HG02973 (cell line): ENCODE data around the gene TAS1R1.

Experiments
- ATAC-seq: cut with Tn5 transposase; IDR thresholded peaks from one replicate; pipeline ENCODE4 v1.9.1; 2021; ENCODE audit warnings: moderate library complexity; ENCODE audit not compliant: unreplicated experiment

Gene TAS1R1

DNA sequence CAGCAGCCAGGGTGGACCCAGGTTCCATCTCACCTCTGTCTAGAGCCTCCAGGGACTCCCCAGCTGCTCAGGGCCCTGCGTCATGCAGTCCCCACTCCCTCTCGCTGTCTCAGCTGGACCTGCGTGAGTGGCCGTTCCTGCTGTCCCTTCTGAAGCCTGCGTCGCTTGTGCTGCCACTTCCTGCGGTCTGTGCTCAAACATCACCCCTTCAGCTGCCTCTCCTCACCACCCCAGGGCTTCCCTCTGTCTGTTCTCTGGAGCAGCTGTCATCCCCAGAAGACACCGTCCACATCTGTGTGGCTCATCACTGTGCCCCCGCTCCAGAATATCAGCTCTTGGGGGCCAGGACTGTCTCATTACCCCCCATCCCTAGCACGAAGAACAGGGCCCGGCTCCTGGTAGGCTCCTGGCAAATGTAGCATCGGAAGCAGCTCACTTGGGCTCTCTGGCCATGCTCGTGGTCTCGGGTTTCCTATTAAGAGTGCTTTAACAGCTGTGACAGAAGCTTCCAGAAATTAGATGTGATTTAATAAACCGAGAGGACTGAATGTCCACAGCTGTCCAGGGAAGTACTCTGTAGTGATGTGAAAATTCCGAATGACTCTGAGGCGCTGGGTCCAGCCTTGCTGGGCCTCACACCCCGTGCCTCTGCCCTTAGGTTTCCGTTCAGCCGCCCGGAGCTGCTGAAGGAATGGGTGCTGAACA, 72.9 kb downstream of the TAS1R1 start:
- ATAC-seq, result no peak

- ATAC-seq, result no peak
These were observed 73.9 kb downstream of the TAS1R1 start for GRCh38 chr1:6628971-6629479.
